ENCODE results near the gene MAGI2. TPM values are rescaled to one million over a fixed set of nuclear protein-coding genes. Genes with fewer than 3 reads are reported as not detected.

MAGI2 gene
- total RNA-seq, 1 experiment from 2014 or later, result 0.07 TPM

DNA sequence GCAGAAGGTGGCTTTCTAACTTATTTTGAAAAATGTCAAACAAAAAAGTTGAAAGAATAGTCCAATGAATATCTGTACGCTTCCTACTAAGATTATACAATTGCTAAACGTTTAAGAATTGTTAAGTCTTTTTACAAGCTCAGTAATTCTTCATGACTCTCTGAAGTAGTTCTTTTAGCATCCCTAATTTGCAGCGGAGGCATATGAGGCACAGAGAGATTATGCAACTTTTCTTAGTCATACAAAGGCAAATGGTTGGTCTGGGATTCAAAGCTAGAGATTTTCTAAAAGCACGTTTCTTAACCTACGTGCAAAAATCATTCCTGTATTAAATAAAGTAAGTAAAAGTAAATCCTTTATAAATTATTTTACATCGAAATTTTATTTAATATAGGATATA is 254.2 kb downstream of the MAGI2 start:
- Mint-ChIP-seq H3K4me1 (ENCODE audit: insufficient read depth, unreplicated experiment) (no peaks in the 10 kb centered on the region), H3K27ac (ENCODE audit: low read depth, unreplicated experiment) (no peak overlapping the region), H3K4me3 (ENCODE audit: unreplicated experiment) (no peak overlapping the region), H3K36me3 (ENCODE audit: insufficient read depth, unreplicated experiment) (no peaks in the 10 kb centered on the region), H3K9me3 (ENCODE audit: unreplicated experiment) (no peaks in the 10 kb centered on the region), H3K27me3 (ENCODE audit: insufficient read depth, unreplicated experiment) (peaks cover 59% of the 10 kb centered on the region)
- BruUV-seq (replicated peaks), result no TSS peak
- intact Hi-C loops (cut with micrococcal nuclease), result no loop called here
- DNase-seq (ENCODE audit: unreplicated experiment), result peak; percentile 9
- TF ChIP-seq CTCF (IDR thresholded peaks at IDR 0.05; ENCODE audit: unreplicated experiment), result no peak
- CTCF ChIA-PET, result interaction anchor here (0.6 kb wide), 1 partner anchor 61 kb away, joined by 3 read pairs; no protein-coding TSS in a partner anchor
- POLR2A ChIA-PET, result no interaction called here

GRCh38 chr7:79185605-79186004 is 267.9 kb downstream of the MAGI2 start:
- CTCF ChIA-PET, result interaction anchor here (0.6 kb wide), 1 partner anchor 943 kb away, joined by 3 read pairs; no protein-coding TSS in a partner anchor
- H3K27ac Mint-ChIP-seq (ENCODE audit: low read depth, unreplicated experiment), result no peak overlapping the region
- no peak overlapping the region for H3K4me3 Mint-ChIP-seq (ENCODE audit: unreplicated experiment)
- peaks cover 30% of the 10 kb centered on the region for H3K27me3 Mint-ChIP-seq (ENCODE audit: insufficient read depth, unreplicated experiment)
- H3K4me1 Mint-ChIP-seq (ENCODE audit: insufficient read depth, unreplicated experiment), result no peaks in the 10 kb centered on the region
- no TSS peak for BruUV-seq (replicated peaks)
- no peaks in the 10 kb centered on the region for H3K36me3 Mint-ChIP-seq (ENCODE audit: insufficient read depth, unreplicated experiment)
- POLR2A ChIA-PET, result no interaction called here
- intact Hi-C loops (cut with micrococcal nuclease), result no loop called here
- DNase-seq (ENCODE audit: unreplicated experiment), result peak; percentile 1
- TF ChIP-seq CTCF (IDR thresholded peaks at IDR 0.05; ENCODE audit: unreplicated experiment), result no peak
- no peaks in the 10 kb centered on the region for H3K9me3 Mint-ChIP-seq (ENCODE audit: unreplicated experiment)

DNA sequence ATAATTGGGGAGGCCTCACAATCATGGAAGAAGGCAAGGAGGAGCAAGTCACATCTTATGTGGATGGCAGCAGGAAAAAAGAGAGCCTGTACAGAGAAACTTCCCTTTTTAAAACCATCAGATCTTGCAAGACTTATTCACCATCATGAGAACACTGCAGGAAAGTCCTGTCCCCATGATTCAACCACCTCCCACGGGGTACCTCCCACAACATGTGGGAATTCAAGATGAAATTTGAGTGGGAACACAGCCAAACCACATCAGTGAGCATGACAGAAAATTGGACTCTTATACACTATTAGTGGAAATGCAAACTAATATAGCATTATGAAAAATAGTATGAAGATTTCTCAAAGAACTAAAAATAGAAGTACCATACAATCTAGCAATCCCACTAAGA is 271.2 kb downstream of the MAGI2 start:
- POLR2A ChIA-PET, result no interaction called here
- CTCF ChIA-PET, result no interaction called here
- H3K9me3 Mint-ChIP-seq (ENCODE audit: unreplicated experiment), result no peaks in the 10 kb centered on the region
- no peaks in the 10 kb centered on the region for H3K36me3 Mint-ChIP-seq (ENCODE audit: insufficient read depth, unreplicated experiment)
- no peak overlapping the region for H3K4me3 Mint-ChIP-seq (ENCODE audit: unreplicated experiment)
- no peak for TF ChIP-seq CTCF (IDR thresholded peaks at IDR 0.05; ENCODE audit: unreplicated experiment)
- intact Hi-C loops (cut with micrococcal nuclease), result no loop called here
- H3K27me3 Mint-ChIP-seq (ENCODE audit: insufficient read depth, unreplicated experiment), result peaks cover 44% of the 10 kb centered on the region
- H3K4me1 Mint-ChIP-seq (ENCODE audit: insufficient read depth, unreplicated experiment), result no peaks in the 10 kb centered on the region
- no peak overlapping the region for H3K27ac Mint-ChIP-seq (ENCODE audit: low read depth, unreplicated experiment)
- BruUV-seq (replicated peaks), result no TSS peak
- peak; percentile 22 for DNase-seq (ENCODE audit: unreplicated experiment)

DNA sequence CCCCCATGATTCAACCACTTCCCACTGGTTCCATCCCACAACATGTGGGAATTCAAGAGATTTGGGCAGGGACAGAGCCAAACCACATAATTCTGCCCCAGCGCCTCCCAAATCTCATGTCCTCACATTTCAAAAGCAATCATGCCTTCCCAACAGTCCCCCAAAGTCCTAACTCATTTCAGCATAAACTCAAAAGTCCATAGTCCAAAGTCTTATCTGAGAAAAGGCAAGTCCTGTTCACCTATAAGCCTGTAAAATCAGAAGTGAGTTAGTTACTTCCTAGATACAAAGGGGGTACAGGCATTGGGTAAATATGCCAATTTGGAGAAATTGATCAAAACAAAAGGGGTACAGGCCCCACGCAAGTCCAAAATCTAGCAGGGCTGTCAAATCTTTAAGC is 272.9 kb downstream of the MAGI2 start:
- no TSS peak for BruUV-seq (replicated peaks)
- Mint-ChIP-seq H3K27me3 (ENCODE audit: insufficient read depth, unreplicated experiment) (peaks cover 62% of the 10 kb centered on the region), H3K36me3 (ENCODE audit: insufficient read depth, unreplicated experiment) (no peaks in the 10 kb centered on the region), H3K4me3 (ENCODE audit: unreplicated experiment) (no peak overlapping the region), H3K27ac (ENCODE audit: low read depth, unreplicated experiment) (no peak overlapping the region), H3K4me1 (ENCODE audit: insufficient read depth, unreplicated experiment) (no peaks in the 10 kb centered on the region), H3K9me3 (ENCODE audit: unreplicated experiment) (no peaks in the 10 kb centered on the region)
- no peak for DNase-seq (ENCODE audit: unreplicated experiment)
- intact Hi-C loops (cut with micrococcal nuclease), result no loop called here
- POLR2A ChIA-PET, result interaction anchor here (0.6 kb wide), 1 partner anchor 29 kb away, joined by 3 read pairs; no protein-coding TSS in a partner anchor
- CTCF ChIA-PET, result no interaction called here
- no peak for TF ChIP-seq CTCF (IDR thresholded peaks at IDR 0.05; ENCODE audit: unreplicated experiment)

All from MCF 10A (cell line).